Fibroblast of skin of right quadriceps (primary cell): Measurements from ENCODE around the gene CPSF4.
A peak's percentile ranks its signal among the peaks of the same experiment; 100 is the strongest.

Experiments
- DNase-seq: peaks from one replicate; pipeline ENCODE4 v3.0.0-alpha.2; 2013

CPSF4 gene

GRCh38 chr7:99438573-99439480, at the start of gene CPSF4, which contains the start of gene PTCD1:
TSS of gene CPSF4 (plus strand) at chr7:99438943. CDS start at chr7:99439083, 140 bp downstream.
TSS of gene PTCD1 (minus strand) at chr7:99438798. CDS start at chr7:99435242, 3,556 bp downstream.
- peak; percentile 94 for DNase-seq

- DNase-seq = no peak
Observed at GRCh38 chr7:99389772-99390171, 49.0 kb upstream of the CPSF4 start.

GRCh38 chr7:99390941-99391602, 47.7 kb upstream of the CPSF4 start:
- DNase-seq = no peak

GRCh38 chr7:99392046-99392445, 46.7 kb upstream of the CPSF4 start:
- DNase-seq = no peak

GRCh38 chr7:99392659-99393354, 45.9 kb upstream of the CPSF4 start:
- peak; percentile 18 for DNase-seq

GRCh38 chr7:99393355-99394187, 45.2 kb upstream of the CPSF4 start:
- DNase-seq = no peak

GRCh38 chr7:99394188-99394502, 44.6 kb upstream of the CPSF4 start:
- DNase-seq = no peak

GRCh38 chr7:99395616-99396327, 43.0 kb upstream of the CPSF4 start:
- DNase-seq = no peak

GRCh38 chr7:99396418-99397296, 42.1 kb upstream of the CPSF4 start:
- no peak for DNase-seq

- DNase-seq = no peak
Observed at GRCh38 chr7:99397297-99397983, 41.3 kb upstream of the CPSF4 start.

GRCh38 chr7:99398891-99399445, 39.8 kb upstream of the CPSF4 start:
- DNase-seq = no peak

GRCh38 chr7:99399597-99399996, 39.1 kb upstream of the CPSF4 start:
- DNase-seq = no peak

- DNase-seq = no peak
Observed at GRCh38 chr7:99402854-99403253, 35.9 kb upstream of the CPSF4 start.

GRCh38 chr7:99403764-99404163, 35.0 kb upstream of the CPSF4 start:
- DNase-seq = no peak

- no peak for DNase-seq
Observed at GRCh38 chr7:99404235-99404976, 34.3 kb upstream of the CPSF4 start.

GRCh38 chr7:99404977-99405320, 33.8 kb upstream of the CPSF4 start:
- no peak for DNase-seq

GRCh38 chr7:99406557-99406956, 32.2 kb upstream of the CPSF4 start:
- DNase-seq = no peak

GRCh38 chr7:99407872-99408378, 30.8 kb upstream of the CPSF4 start:
- peak; percentile 75 for DNase-seq
